ENCODE data around the gene TTC7B. TPM values are rescaled to one million over a fixed set of nuclear protein-coding genes. Genes with fewer than 3 reads are reported as not detected.

TTC7B gene
- total RNA-seq, 1 donor from 2014 or later: 20.6 TPM

DNA sequence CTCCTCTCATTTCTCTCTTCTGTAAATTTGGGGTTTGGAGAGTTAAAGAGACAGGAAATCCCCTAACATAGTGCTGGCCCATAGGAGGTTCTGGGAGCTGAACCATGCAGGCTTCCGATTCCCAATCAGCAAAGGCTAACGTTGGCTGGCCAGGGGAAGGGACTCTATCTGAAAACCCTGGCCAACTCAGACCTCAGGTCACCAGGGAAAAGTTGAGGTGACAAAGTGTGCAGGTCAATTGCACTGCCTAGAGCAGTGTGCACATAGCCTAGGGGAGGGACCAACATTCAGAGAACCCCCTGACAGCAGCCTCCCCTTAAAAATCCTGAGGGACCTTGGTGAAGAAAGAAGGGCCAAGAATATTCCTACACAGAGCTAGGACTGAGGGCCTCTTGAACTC lies 38.9 kb downstream of the TTC7B start:
- Histone ChIP-seq H3K9ac (no peak overlapping the region), H3K4me1 (no peaks in the 10 kb centered on the region), H2AFZ (replicated peaks) (no peak overlapping the region), H3F3A (ENCODE audit: low read depth) (no peaks in the 10 kb centered on the region), H3K4me2 (no peak overlapping the region), H3K36me3 (no peaks in the 10 kb centered on the region), H3K27me3 (no peaks in the 10 kb centered on the region), H3K9me3 (ENCODE audit: low read depth) (no peaks in the 10 kb centered on the region), H3K79me2 (ENCODE audit: low read depth) (no peaks in the 10 kb centered on the region), H3K4me3 (no peak overlapping the region), H4K20me1 (ENCODE audit: low read depth) (no peaks in the 10 kb centered on the region), H3K27ac (no peak overlapping the region)
- Mint-ChIP-seq H3K27ac (no peak overlapping the region), H3K9me3 (no peaks in the 10 kb centered on the region), H3K36me3 (peaks cover 20% of the 10 kb centered on the region), H3K4me3 (no peak overlapping the region), H3K27me3 (ENCODE audit: insufficient read depth, low read depth) (no peaks in the 10 kb centered on the region), H3K4me1 (peaks cover 11% of the 10 kb centered on the region)
- DNase-seq (ENCODE audit: low spot score): no peak
- TF ChIP-seq EZH2 (IDR thresholded peaks at IDR 0.05): no peak
- TF ChIP-seq EZH2phosphoT487 (IDR thresholded peaks at IDR 0.05): no peak

DNA sequence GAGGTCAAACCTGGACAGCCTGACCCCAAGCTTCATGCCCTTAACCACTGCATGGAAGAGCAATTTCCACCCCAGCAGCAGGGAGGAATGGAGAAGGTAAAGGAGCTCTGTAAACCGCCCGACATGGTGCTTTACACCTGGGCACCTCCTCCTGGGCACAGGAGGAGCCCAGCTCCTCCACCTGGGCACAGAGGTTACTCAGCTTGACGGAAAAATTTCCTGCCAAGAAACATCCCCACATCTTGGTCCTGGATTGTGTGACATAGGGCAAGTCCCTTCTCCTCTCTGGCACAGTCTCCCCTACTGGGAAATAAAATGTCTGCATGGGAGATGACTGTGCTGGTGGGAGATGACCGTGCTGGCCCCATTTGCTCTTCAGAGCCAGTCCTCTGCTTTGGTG lies 40.8 kb downstream of the TTC7B start:
- H3K4me1 Mint-ChIP-seq: peaks cover 11% of the 10 kb centered on the region
- no peaks in the 10 kb centered on the region for H3K36me3 ChIP-seq
- DNase-seq (ENCODE audit: low spot score): no peak
- no peaks in the 10 kb centered on the region for H3K79me2 ChIP-seq (ENCODE audit: low read depth)
- H3K27me3 Mint-ChIP-seq (ENCODE audit: insufficient read depth, low read depth): no peaks in the 10 kb centered on the region
- H3K9ac ChIP-seq: no peak overlapping the region
- peaks cover 16% of the 10 kb centered on the region for H3K36me3 Mint-ChIP-seq
- H3K4me3 ChIP-seq: no peak overlapping the region
- H3K4me1 ChIP-seq: no peaks in the 10 kb centered on the region
- no peak overlapping the region for H3K27ac ChIP-seq
- H4K20me1 ChIP-seq (ENCODE audit: low read depth): no peaks in the 10 kb centered on the region
- H3K4me3 Mint-ChIP-seq: no peak overlapping the region
- H3K4me2 ChIP-seq: no peak overlapping the region
- no peaks in the 10 kb centered on the region for H3K27me3 ChIP-seq
- no peaks in the 10 kb centered on the region for H3K9me3 Mint-ChIP-seq
- no peak overlapping the region for H2AFZ ChIP-seq (replicated peaks)
- no peaks in the 10 kb centered on the region for H3F3A ChIP-seq (ENCODE audit: low read depth)
- no peak for TF ChIP-seq EZH2 (IDR thresholded peaks at IDR 0.05)
- TF ChIP-seq EZH2phosphoT487 (IDR thresholded peaks at IDR 0.05): no peak
- TF ChIP-seq, protein P1, sequence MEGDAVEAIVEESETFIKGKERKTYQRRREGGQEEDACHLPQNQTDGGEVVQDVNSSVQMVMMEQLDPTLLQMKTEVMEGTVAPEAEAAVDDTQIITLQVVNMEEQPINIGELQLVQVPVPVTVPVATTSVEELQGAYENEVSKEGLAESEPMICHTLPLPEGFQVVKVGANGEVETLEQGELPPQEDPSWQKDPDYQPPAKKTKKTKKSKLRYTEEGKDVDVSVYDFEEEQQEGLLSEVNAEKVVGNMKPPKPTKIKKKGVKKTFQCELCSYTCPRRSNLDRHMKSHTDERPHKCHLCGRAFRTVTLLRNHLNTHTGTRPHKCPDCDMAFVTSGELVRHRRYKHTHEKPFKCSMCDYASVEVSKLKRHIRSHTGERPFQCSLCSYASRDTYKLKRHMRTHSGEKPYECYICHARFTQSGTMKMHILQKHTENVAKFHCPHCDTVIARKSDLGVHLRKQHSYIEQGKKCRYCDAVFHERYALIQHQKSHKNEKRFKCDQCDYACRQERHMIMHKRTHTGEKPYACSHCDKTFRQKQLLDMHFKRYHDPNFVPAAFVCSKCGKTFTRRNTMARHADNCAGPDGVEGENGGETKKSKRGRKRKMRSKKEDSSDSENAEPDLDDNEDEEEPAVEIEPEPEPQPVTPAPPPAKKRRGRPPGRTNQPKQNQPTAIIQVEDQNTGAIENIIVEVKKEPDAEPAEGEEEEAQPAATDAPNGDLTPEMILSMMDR (IDR thresholded peaks at IDR 0.05): no peak
- H3K27ac Mint-ChIP-seq: no peak overlapping the region
- H3K9me3 ChIP-seq (ENCODE audit: low read depth): no peaks in the 10 kb centered on the region

DNA sequence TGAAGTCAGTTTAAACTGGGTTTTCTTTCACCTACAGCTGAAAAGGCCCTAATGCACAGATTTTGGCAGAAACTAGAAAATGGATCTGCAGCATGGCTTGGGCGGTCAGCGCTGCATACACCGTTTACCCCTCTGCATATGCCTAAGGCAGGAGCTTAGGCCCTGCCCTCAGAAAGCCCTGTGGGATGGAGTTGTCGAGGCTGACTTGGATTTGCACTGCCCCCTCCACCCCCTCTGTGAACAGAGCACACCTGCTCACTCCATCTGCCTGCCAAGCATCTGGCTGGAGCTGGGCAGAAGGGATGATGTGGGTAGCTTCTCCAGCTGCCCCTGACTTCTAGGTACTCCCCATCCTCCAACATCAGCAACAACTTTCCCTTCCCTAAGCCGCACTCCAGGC lies 41.9 kb downstream of the TTC7B start:
- Mint-ChIP-seq H3K36me3 (peaks cover 19% of the 10 kb centered on the region), H3K9me3 (no peaks in the 10 kb centered on the region), H3K27ac (peak overlapping the region; percentile 14), H3K27me3 (ENCODE audit: insufficient read depth, low read depth) (no peaks in the 10 kb centered on the region), H3K4me3 (no peak overlapping the region), H3K4me1 (peaks cover 11% of the 10 kb centered on the region)
- no peak overlapping the region for H3K4me2 ChIP-seq
- no peaks in the 10 kb centered on the region for H4K20me1 ChIP-seq (ENCODE audit: low read depth)
- no peaks in the 10 kb centered on the region for H3K36me3 ChIP-seq
- H3K9ac ChIP-seq: no peak overlapping the region
- H3F3A ChIP-seq (ENCODE audit: low read depth): no peaks in the 10 kb centered on the region
- no peak overlapping the region for H3K4me3 ChIP-seq
- no peak overlapping the region for H2AFZ ChIP-seq (replicated peaks)
- TF ChIP-seq, protein P1 (IDR thresholded peaks at IDR 0.05): no peak
- no peak for TF ChIP-seq EZH2phosphoT487 (IDR thresholded peaks at IDR 0.05)
- TF ChIP-seq EZH2 (IDR thresholded peaks at IDR 0.05): no peak
- DNase-seq (ENCODE audit: low spot score): no peak
- H3K79me2 ChIP-seq (ENCODE audit: low read depth): no peaks in the 10 kb centered on the region
- H3K27ac ChIP-seq: no peak overlapping the region
- no peaks in the 10 kb centered on the region for H3K9me3 ChIP-seq (ENCODE audit: low read depth)
- no peaks in the 10 kb centered on the region for H3K27me3 ChIP-seq
- H3K4me1 ChIP-seq: no peaks in the 10 kb centered on the region

DNA sequence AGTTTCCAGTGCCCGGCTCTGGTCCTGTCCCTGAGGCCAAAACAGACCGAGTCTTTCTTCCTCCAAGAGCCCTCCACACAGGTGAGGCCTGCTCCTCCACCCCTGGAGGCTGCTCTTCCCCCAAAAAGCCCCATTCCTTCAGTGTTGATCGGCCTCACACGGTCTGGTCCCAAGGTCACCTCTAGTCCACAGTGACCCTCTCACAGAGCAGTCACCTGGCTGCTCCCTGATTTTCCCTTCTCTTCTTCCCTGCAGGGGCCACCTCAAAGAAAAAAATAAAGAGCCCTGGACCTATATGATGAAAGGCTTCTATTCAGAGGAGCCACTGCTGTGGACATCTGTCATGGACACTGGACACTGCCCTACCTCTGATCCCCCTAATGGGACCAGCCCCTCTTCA lies 42.5 kb downstream of the TTC7B start:
- Histone ChIP-seq H3K79me2 (ENCODE audit: low read depth) (no peaks in the 10 kb centered on the region), H3K4me3 (no peak overlapping the region), H4K20me1 (ENCODE audit: low read depth) (no peaks in the 10 kb centered on the region), H3K4me2 (no peak overlapping the region), H3K9ac (no peak overlapping the region), H2AFZ (replicated peaks) (no peak overlapping the region), H3K27ac (no peak overlapping the region), H3K27me3 (no peaks in the 10 kb centered on the region), H3K9me3 (ENCODE audit: low read depth) (no peaks in the 10 kb centered on the region), H3F3A (ENCODE audit: low read depth) (no peaks in the 10 kb centered on the region), H3K4me1 (no peaks in the 10 kb centered on the region), H3K36me3 (no peaks in the 10 kb centered on the region)
- Mint-ChIP-seq H3K9me3 (no peaks in the 10 kb centered on the region), H3K27me3 (ENCODE audit: insufficient read depth, low read depth) (no peaks in the 10 kb centered on the region), H3K27ac (peak overlapping the region; percentile 21), H3K36me3 (peaks cover 25% of the 10 kb centered on the region), H3K4me1 (peaks cover 11% of the 10 kb centered on the region), H3K4me3 (peak overlapping the region; percentile 53)
- no peak for DNase-seq (ENCODE audit: low spot score)
- TF ChIP-seq EZH2phosphoT487 (IDR thresholded peaks at IDR 0.05) (no peak), EZH2 (IDR thresholded peaks at IDR 0.05) (no peak)
- TF ChIP-seq, protein P1 (IDR thresholded peaks at IDR 0.05): no peak

Measured in neural progenitor cell (in vitro differentiated cells).